GM12891 (cell line): Measurements from ENCODE around the gene MGP. TPM values are rescaled to one million over a fixed set of nuclear protein-coding genes. Genes with fewer than 3 reads are reported as not detected.
A peak's percentile ranks its signal among the peaks of the same experiment; 100 is the strongest.

Source experiments
- DNase-seq: peaks from one replicate; pipeline ENCODE4 v3.0.0; 2011; ENCODE audit warnings: low spot score; ENCODE audit not compliant: insufficient read length
- FAIRE-seq: peaks from 2 replicates; lab custom pipeline; 2011; peaks lifted over from hg19 to GRCh38; lab: Jason Lieb, UNC
- PAX5 ChIP-seq: IDR thresholded peaks from 2 replicates; pipeline ENCODE4 v1.6.1; 2011; ENCODE audit warnings: low read length, moderate library complexity, mild to moderate bottlenecking; ENCODE audit not compliant: insufficient read depth, severe bottlenecking
- POLR2A ChIP-seq: IDR thresholded peaks from 2 replicates; pipeline ENCODE4 v1.6.1; 2011; ENCODE audit warnings: low read depth, low read length, control low read depth
- POLR2AphosphoS5 ChIP-seq: IDR thresholded peaks from 2 replicates; pipeline ENCODE4 v1.6.1; 2011; ENCODE audit warnings: low read depth, low read length, control low read depth
- POU2F2 ChIP-seq: IDR thresholded peaks from 2 replicates; pipeline ENCODE4 v1.6.1; 2011; ENCODE audit warnings: low read depth, mild to moderate bottlenecking, control low read depth, low read length, moderate library complexity
- SPI1 ChIP-seq: IDR thresholded peaks from 2 replicates; pipeline ENCODE4 v1.6.1; 2011; ENCODE audit warnings: low read depth, low read length, control low read depth
- TAF1 ChIP-seq: IDR thresholded peaks from 2 replicates; pipeline ENCODE4 v1.6.1; 2011; ENCODE audit warnings: low read depth, low read length, control low read depth
- polyA plus RNA-seq: library from polyadenylated mRNA; unstranded; fragments of >200 nt; gene quantifications from one replicate; pipeline ENCODE4 v1.2.1, GENCODE V29; 2012; ENCODE audit warnings: low read depth, missing spikeins, inconsistent platforms; ENCODE audit not compliant: missing spikeins

The MGP gene
- polyA plus RNA-seq = not detected

GRCh38 chr12:14885718-14886221 is at the start of gene MGP:
MGP (minus strand) TSS chr12:14885854; CDS start chr12:14885791, 63 bp downstream.
- DNase-seq (no peak), FAIRE-seq (peak; percentile 23)
- TF ChIP-seq SPI1 (no peak), PAX5 (no peak), POLR2AphosphoS5 (no peak), POLR2A (no peak)

- no peak for FAIRE-seq
- TF ChIP-seq POLR2A (no peak), POLR2AphosphoS5 (no peak), POU2F2 (no peak), TAF1 (no peak), SPI1 (no peak), PAX5 (no peak)
- no peak for DNase-seq
Observed at GRCh38 chr12:14935031-14935430, 49.4 kb upstream of the MGP start.

- DNase-seq (no peak), FAIRE-seq (no peak)
- no peak for TF ChIP-seq TAF1
- no peak for TF ChIP-seq POU2F2
- no peak for TF ChIP-seq POLR2AphosphoS5
- no peak for TF ChIP-seq SPI1
Observed at GRCh38 chr12:14934511-14934910, 48.9 kb upstream of the MGP start.

- TF ChIP-seq SPI1 (no peak), POU2F2 (no peak), PAX5 (no peak), TAF1 (no peak), POLR2AphosphoS5 (no peak), POLR2A (no peak)
- DNase-seq = no peak
- FAIRE-seq = no peak
Observed at GRCh38 chr12:14931791-14932560, 46.3 kb upstream of the MGP start.

GRCh38 chr12:14931359-14931758 is 45.7 kb upstream of the MGP start:
- no peak for TF ChIP-seq POLR2A
- no peak for TF ChIP-seq POLR2AphosphoS5
- no peak for TF ChIP-seq PAX5
- no peak for TF ChIP-seq POU2F2
- TF ChIP-seq TAF1 = no peak
- TF ChIP-seq SPI1 = no peak
- FAIRE-seq = no peak
- DNase-seq = no peak

- FAIRE-seq (no peak), DNase-seq (no peak)
- TF ChIP-seq POLR2A = no peak
- no peak for TF ChIP-seq TAF1
- no peak for TF ChIP-seq POLR2AphosphoS5
- no peak for TF ChIP-seq POU2F2
- no peak for TF ChIP-seq PAX5
- no peak for TF ChIP-seq SPI1
Observed at GRCh38 chr12:14930299-14930698, 44.6 kb upstream of the MGP start.

- no peak for TF ChIP-seq SPI1
- DNase-seq = no peak
- FAIRE-seq = no peak
Observed at GRCh38 chr12:14928931-14929330, 43.3 kb upstream of the MGP start.

GRCh38 chr12:14927267-14927666 is 41.6 kb upstream of the MGP start:
- TF ChIP-seq SPI1 (0 out of 2 replicates have a peak, but pooled peaks have one; percentile 37), TAF1 (no peak), POLR2AphosphoS5 (no peak), PAX5 (no peak), POLR2A (no peak), POU2F2 (no peak)
- FAIRE-seq (no peak), DNase-seq (no peak)

GRCh38 chr12:14924541-14924940 is 38.9 kb upstream of the MGP start:
- no peak for TF ChIP-seq POLR2AphosphoS5
- TF ChIP-seq SPI1 = no peak
- no peak for TF ChIP-seq PAX5
- TF ChIP-seq TAF1 = no peak
- no peak for FAIRE-seq
- no peak for DNase-seq

- no peak for DNase-seq
- TF ChIP-seq POLR2AphosphoS5 (no peak), SPI1 (no peak), TAF1 (no peak), POLR2A (no peak), POU2F2 (no peak), PAX5 (no peak)
- FAIRE-seq = no peak
Observed at GRCh38 chr12:14923944-14924343, 38.3 kb upstream of the MGP start.
